DMS 273 treated with DMSO at 0.1 percent for 48 hours (cell line): ENCODE measurements around the gene TSPEAR.

ENCODE experiments used
- DNase-seq: peaks from one replicate; lab custom pipeline; 2025; lab: John Stamatoyannopoulos, UW

Gene TSPEAR

GRCh38 chr21:44462834-44463200 is 248.6 kb downstream of the TSPEAR start:
- no peak for DNase-seq

- DNase-seq: no peak
Measured at GRCh38 chr21:44462086-44462833, 249.1 kb downstream of the TSPEAR start.

GRCh38 chr21:44461464-44462001 is 249.8 kb downstream of the TSPEAR start:
- no peak for DNase-seq

- no peak for DNase-seq
Measured at GRCh38 chr21:44461005-44461404, 250.4 kb downstream of the TSPEAR start.

- no peak for DNase-seq
Measured at GRCh38 chr21:44460441-44460755, 251.0 kb downstream of the TSPEAR start.

GRCh38 chr21:44459712-44460440 is 251.5 kb downstream of the TSPEAR start:
- DNase-seq: no peak

- DNase-seq: no peak
Measured at GRCh38 chr21:44458971-44459711, 252.2 kb downstream of the TSPEAR start.

- no peak for DNase-seq
Measured at GRCh38 chr21:44456915-44457736, 254.2 kb downstream of the TSPEAR start.

GRCh38 chr21:44456214-44456914 is 255.0 kb downstream of the TSPEAR start:
- DNase-seq: no peak

GRCh38 chr21:44455524-44456213 is 255.7 kb downstream of the TSPEAR start:
- DNase-seq: no peak

GRCh38 chr21:44454747-44455523 is 256.4 kb downstream of the TSPEAR start, which contains the start of gene LRRC3:
Gene LRRC3 (plus strand): TSS chr21:44455510. CDS start chr21:44456645, 1,135 bp downstream.
- peak; percentile 2 for DNase-seq

GRCh38 chr21:44454058-44454457 is 257.3 kb downstream of the TSPEAR start:
- DNase-seq: no peak

GRCh38 chr21:44453120-44453519 is 258.3 kb downstream of the TSPEAR start:
- no peak for DNase-seq

- DNase-seq: no peak
Measured at GRCh38 chr21:44450999-44451398, 260.4 kb downstream of the TSPEAR start.

GRCh38 chr21:44450402-44450801 is 261.0 kb downstream of the TSPEAR start:
- DNase-seq: no peak

- no peak for DNase-seq
Measured at GRCh38 chr21:44449473-44450363, 261.7 kb downstream of the TSPEAR start.

- DNase-seq: no peak
Measured at GRCh38 chr21:44448651-44449131, 262.7 kb downstream of the TSPEAR start.
